GM23338 (cell line): ENCODE results near the gene SON.

Experiments used
- EZH2 ChIP-seq: fragments of 200-600 bp; sonication (generic); IDR thresholded peaks from one replicate; pipeline ENCODE4 v1.8.0; 2017; ENCODE audit warnings: antibody characterized with exemption, mild to moderate bottlenecking, low read depth; ENCODE audit not compliant: unreplicated experiment
- NANOG ChIP-seq: IDR thresholded peaks from 2 replicates; pipeline ENCODE4 v1.6.1; 2016; ENCODE audit warnings: antibody characterized with exemption, borderline replicate concordance
- POLR2AphosphoS5 ChIP-seq: IDR thresholded peaks from 2 replicates; pipeline ENCODE4 v1.6.1; 2016; ENCODE audit warnings: antibody characterized with exemption, low read depth

DNA sequence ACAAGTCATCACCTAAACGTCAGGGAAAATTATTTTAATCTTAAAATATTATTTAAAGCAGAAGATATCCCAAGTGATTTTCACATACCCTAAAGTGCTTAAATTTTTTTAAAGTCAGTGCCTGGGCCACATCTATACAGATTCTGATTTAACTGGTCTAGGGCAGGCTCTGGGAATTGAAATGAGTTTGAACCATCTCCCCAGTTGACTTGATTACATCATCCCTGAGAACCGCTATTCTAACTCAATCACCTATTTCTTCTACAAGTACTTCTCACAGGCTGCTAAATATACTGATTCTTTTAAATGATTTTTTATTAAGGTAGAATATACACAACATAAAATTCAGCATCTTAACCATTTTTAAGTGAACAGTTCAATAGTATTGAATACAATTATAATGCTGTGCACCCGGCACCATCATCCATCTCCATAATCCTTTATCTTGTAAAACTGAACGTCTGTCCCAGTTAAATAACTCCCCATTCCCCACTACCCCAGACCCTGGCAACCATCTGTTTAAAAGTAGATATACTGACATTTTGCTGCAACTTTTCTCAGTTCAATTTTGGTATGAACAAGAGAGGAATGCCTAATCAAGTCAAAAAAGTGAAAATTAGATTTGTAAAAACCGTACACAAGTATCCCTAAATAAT, 20.4 kb upstream of the SON start:
- no peak for TF ChIP-seq POLR2AphosphoS5
- TF ChIP-seq EZH2: no peak
- no peak for TF ChIP-seq NANOG
